ENCODE data around the gene IPO7.

IPO7 gene

GRCh38 chr11:9470765-9471164, 86.3 kb downstream of the IPO7 start:
- H3K4me3 ChIP-seq (ENCODE audit: low read length, poor library complexity, severe bottlenecking), result no peak overlapping the region
- TF ChIP-seq EZH2phosphoT487 (IDR thresholded peaks at IDR 0.05; ENCODE audit: borderline replicate concordance), result no peak
- TF ChIP-seq, protein P1, sequence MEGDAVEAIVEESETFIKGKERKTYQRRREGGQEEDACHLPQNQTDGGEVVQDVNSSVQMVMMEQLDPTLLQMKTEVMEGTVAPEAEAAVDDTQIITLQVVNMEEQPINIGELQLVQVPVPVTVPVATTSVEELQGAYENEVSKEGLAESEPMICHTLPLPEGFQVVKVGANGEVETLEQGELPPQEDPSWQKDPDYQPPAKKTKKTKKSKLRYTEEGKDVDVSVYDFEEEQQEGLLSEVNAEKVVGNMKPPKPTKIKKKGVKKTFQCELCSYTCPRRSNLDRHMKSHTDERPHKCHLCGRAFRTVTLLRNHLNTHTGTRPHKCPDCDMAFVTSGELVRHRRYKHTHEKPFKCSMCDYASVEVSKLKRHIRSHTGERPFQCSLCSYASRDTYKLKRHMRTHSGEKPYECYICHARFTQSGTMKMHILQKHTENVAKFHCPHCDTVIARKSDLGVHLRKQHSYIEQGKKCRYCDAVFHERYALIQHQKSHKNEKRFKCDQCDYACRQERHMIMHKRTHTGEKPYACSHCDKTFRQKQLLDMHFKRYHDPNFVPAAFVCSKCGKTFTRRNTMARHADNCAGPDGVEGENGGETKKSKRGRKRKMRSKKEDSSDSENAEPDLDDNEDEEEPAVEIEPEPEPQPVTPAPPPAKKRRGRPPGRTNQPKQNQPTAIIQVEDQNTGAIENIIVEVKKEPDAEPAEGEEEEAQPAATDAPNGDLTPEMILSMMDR (conservative IDR thresholded peaks at IDR 0.05; ENCODE audit: low read length), result no peak
- H3K36me3 ChIP-seq (ENCODE audit: insufficient read depth, low read length), result peaks cover 25% of the 10 kb centered on the region; the same call in 1 of the 2 replicates
- H4K20me1 ChIP-seq (ENCODE audit: insufficient read depth, low read length, poor library complexity, severe bottlenecking), result no peaks in the 10 kb centered on the region
- no peaks in the 10 kb centered on the region for H3K4me1 ChIP-seq (ENCODE audit: insufficient read depth, low read length, poor library complexity, severe bottlenecking)
- no peaks in the 10 kb centered on the region for H3K79me2 ChIP-seq (ENCODE audit: insufficient read depth, low read length)
- H3F3A ChIP-seq (ENCODE audit: low read depth), result no peaks in the 10 kb centered on the region
- no peaks in the 10 kb centered on the region for H3K27me3 ChIP-seq (ENCODE audit: insufficient read depth, low read length, poor library complexity, severe bottlenecking)
- no peaks in the 10 kb centered on the region for H3K9me2 ChIP-seq (replicated peaks; ENCODE audit: low read depth, low read length)
- H3K4me2 ChIP-seq (ENCODE audit: low read depth, low read length, poor library complexity, severe bottlenecking), result no peak overlapping the region
- H2AFZ ChIP-seq (ENCODE audit: low read length), result no peak overlapping the region
- H3K9ac ChIP-seq (ENCODE audit: low read depth, low read length, poor library complexity, severe bottlenecking), result no peak overlapping the region
- H3K9me3 ChIP-seq (ENCODE audit: insufficient read depth, low read depth, low read length), result no peaks in the 10 kb centered on the region

DNA sequence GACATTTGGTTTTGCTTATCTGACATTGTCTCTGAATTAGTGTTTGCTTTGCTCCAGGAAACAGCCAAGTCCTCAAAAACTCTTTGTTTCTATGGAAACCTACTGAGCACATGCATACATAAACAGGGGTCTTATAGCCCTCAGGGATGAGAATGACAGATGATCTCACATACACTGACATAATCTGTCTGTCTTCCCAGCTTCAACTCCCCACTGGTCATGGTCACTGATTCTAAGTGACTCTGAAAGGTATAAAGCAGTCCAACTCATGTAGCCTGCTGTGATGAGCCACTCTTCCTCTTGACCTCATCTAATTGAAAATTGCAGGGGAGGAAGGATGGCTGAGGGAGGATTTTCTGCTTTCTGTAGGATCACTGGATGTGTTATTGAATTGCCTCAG, 89.0 kb downstream of the IPO7 start:
- Histone ChIP-seq H3K9ac (ENCODE audit: low read depth, low read length, poor library complexity, severe bottlenecking) (no peak overlapping the region), H3F3A (ENCODE audit: low read depth) (no peaks in the 10 kb centered on the region), H3K36me3 (ENCODE audit: insufficient read depth, low read length) (peaks cover 30% of the 10 kb centered on the region; the same call in 1 of the 2 replicates)

GRCh38 chr11:9479899-9480298, 95.4 kb downstream of the IPO7 start:
- Histone ChIP-seq H3K79me2 (ENCODE audit: insufficient read depth, low read length) (no peaks in the 10 kb centered on the region), H3K4me1 (ENCODE audit: insufficient read depth, low read length, poor library complexity, severe bottlenecking) (no peaks in the 10 kb centered on the region), H2AFZ (ENCODE audit: low read length) (no peak overlapping the region), H3K9ac (ENCODE audit: low read depth, low read length, poor library complexity, severe bottlenecking) (no peak overlapping the region), H4K20me1 (ENCODE audit: insufficient read depth, low read length, poor library complexity, severe bottlenecking) (no peaks in the 10 kb centered on the region), H3K4me2 (ENCODE audit: low read depth, low read length, poor library complexity, severe bottlenecking) (no peak overlapping the region), H3K9me3 (ENCODE audit: insufficient read depth, low read depth, low read length) (no peaks in the 10 kb centered on the region), H3K9me2 (replicated peaks; ENCODE audit: low read depth, low read length) (no peaks in the 10 kb centered on the region), H3K4me3 (ENCODE audit: low read length, poor library complexity, severe bottlenecking) (no peak overlapping the region), H3K36me3 (ENCODE audit: insufficient read depth, low read length) (peaks cover 27% of the 10 kb centered on the region), H3F3A (ENCODE audit: low read depth) (no peaks in the 10 kb centered on the region), H3K27me3 (ENCODE audit: insufficient read depth, low read length, poor library complexity, severe bottlenecking) (no peaks in the 10 kb centered on the region)
- TF ChIP-seq, protein P1 (conservative IDR thresholded peaks at IDR 0.05; ENCODE audit: low read length), result no peak
- TF ChIP-seq EZH2phosphoT487 (IDR thresholded peaks at IDR 0.05; ENCODE audit: borderline replicate concordance), result no peak

More for the DNA sequence above, 89.0 kb downstream of the IPO7 start:
- H3K27me3 ChIP-seq (ENCODE audit: insufficient read depth, low read length, poor library complexity, severe bottlenecking), result no peaks in the 10 kb centered on the region
- TF ChIP-seq, protein P1 (conservative IDR thresholded peaks at IDR 0.05; ENCODE audit: low read length), result no peak
- no peak for TF ChIP-seq EZH2phosphoT487 (IDR thresholded peaks at IDR 0.05; ENCODE audit: borderline replicate concordance)
- no peaks in the 10 kb centered on the region for H3K9me3 ChIP-seq (ENCODE audit: insufficient read depth, low read depth, low read length)
- H3K4me3 ChIP-seq (ENCODE audit: low read length, poor library complexity, severe bottlenecking), result no peak overlapping the region
- H3K9me2 ChIP-seq (replicated peaks; ENCODE audit: low read depth, low read length), result no peaks in the 10 kb centered on the region
- no peak overlapping the region for H2AFZ ChIP-seq (ENCODE audit: low read length)
- H4K20me1 ChIP-seq (ENCODE audit: insufficient read depth, low read length, poor library complexity, severe bottlenecking), result no peaks in the 10 kb centered on the region
- H3K4me1 ChIP-seq (ENCODE audit: insufficient read depth, low read length, poor library complexity, severe bottlenecking), result no peaks in the 10 kb centered on the region
- no peak overlapping the region for H3K4me2 ChIP-seq (ENCODE audit: low read depth, low read length, poor library complexity, severe bottlenecking)
- H3K79me2 ChIP-seq (ENCODE audit: insufficient read depth, low read length), result no peaks in the 10 kb centered on the region
